ENCODE results near the gene ALG10B. TPM values are rescaled to one million over a fixed set of nuclear protein-coding genes. Genes with fewer than 3 reads are reported as not detected.

Gene ALG10B
- total and polyA plus RNA-seq, 9 of the 15 experiments (the other 6 are each of a cell fraction or from before 2014, with no cell fraction given) = 0.34 to 3.3 (median 2.0) TPM

GRCh38 chr12:38316391-38317129 lies at the start of gene ALG10B (continued):
- TF ChIP-seq ZBTB40 (IDR thresholded peaks at IDR 0.05) (peak; percentile 92), ZBTB40 (CRISPR knock-in tag; IDR thresholded peaks at IDR 0.05) (no peak), SNRNP70 (optimal IDR thresholded peaks at IDR 0.05; ENCODE audit: low read depth, low read length) (no peak), GABPA (tag; conservative IDR thresholded peaks at IDR 0.05; ENCODE audit: low read depth) (peak; percentile 95), SIX5 (IDR thresholded peaks at IDR 0.05; ENCODE audit: borderline replicate concordance in 1 of 2, insufficient read depth in 1 of 2, low read depth in 1 of 2, low read length in 2 of 2) (peak in 1 of 2 experiments; percentile 29; a peak in 1 of 4 replicates), PHF8 (IDR thresholded peaks at IDR 0.05; ENCODE audit: borderline replicate concordance, low read length) (peak; percentile 31; the same call in 1 of the 2 replicates), CBX1 (IDR thresholded peaks at IDR 0.05; ENCODE audit: low read depth) (peak; percentile 73; the same call in 1 of the 2 replicates), RBFOX2 (IDR thresholded peaks at IDR 0.05; ENCODE audit: low read depth, low read length) (peak; percentile 73), ZNF639 (CRISPR knock-in tag; conservative IDR thresholded peaks at IDR 0.05 in 1 of 2, IDR thresholded peaks at IDR 0.05 in 1 of 2) (0 out of 4 replicates have a peak, but pooled peaks of 1 of the 2 experiments have one; percentile 39), TRIM24 (IDR thresholded peaks at IDR 0.05) (peak in 1 of 2 experiments; percentile 39; a peak in 1 of 4 replicates), NCOA2 (IDR thresholded peaks at IDR 0.05; ENCODE audit: partially characterized antibody in 2 of 2) (no peak), ZEB2 (IDR thresholded peaks at IDR 0.05) (peak; percentile 18; the same call in 1 of the 2 replicates), MIER1 (IDR thresholded peaks at IDR 0.05; ENCODE audit: low read depth) (no peak), GATAD2A (IDR thresholded peaks at IDR 0.05) (no peak), THRB (CRISPR knock-in tag; conservative IDR thresholded peaks at IDR 0.05) (no peak)

Measured in K562 (cell line).